AG09309 (cell line): ENCODE data around the gene DNAJB6.
"Not testable (repeated sequence)": the region's sequence is repeated elsewhere in the genome, so short reads cannot be mapped to it uniquely, and the experiment has no call there.

Experiments used
- DNase-seq: peaks from one replicate; pipeline ENCODE4 v3.0.0-alpha.2; 2010; ENCODE audit warnings: low read depth
- H3K4me3 ChIP-seq: 2 replicates; pipeline ENCODE4 v1.5.1; 2011; ENCODE audit warnings: mild to moderate bottlenecking, low read depth, low read length, moderate library complexity; ENCODE audit not compliant: control insufficient read depth
- TF ChIP-seq, protein P1 (sequence below): IDR thresholded peaks from 2 replicates; pipeline ENCODE4 v1.5.1; 2011; ENCODE audit warnings: mild to moderate bottlenecking, low read depth, low read length, inconsistent platforms; ENCODE audit not compliant: insufficient read depth, control insufficient read depth; ENCODE audit errors: missing control alignments

Gene DNAJB6

GRCh38 chr7:157442993-157443831 lies 106.4 kb downstream of the DNAJB6 start:
- H3K4me3 ChIP-seq: no peak overlapping the region
- no peak for DNase-seq
- TF ChIP-seq, protein P1, sequence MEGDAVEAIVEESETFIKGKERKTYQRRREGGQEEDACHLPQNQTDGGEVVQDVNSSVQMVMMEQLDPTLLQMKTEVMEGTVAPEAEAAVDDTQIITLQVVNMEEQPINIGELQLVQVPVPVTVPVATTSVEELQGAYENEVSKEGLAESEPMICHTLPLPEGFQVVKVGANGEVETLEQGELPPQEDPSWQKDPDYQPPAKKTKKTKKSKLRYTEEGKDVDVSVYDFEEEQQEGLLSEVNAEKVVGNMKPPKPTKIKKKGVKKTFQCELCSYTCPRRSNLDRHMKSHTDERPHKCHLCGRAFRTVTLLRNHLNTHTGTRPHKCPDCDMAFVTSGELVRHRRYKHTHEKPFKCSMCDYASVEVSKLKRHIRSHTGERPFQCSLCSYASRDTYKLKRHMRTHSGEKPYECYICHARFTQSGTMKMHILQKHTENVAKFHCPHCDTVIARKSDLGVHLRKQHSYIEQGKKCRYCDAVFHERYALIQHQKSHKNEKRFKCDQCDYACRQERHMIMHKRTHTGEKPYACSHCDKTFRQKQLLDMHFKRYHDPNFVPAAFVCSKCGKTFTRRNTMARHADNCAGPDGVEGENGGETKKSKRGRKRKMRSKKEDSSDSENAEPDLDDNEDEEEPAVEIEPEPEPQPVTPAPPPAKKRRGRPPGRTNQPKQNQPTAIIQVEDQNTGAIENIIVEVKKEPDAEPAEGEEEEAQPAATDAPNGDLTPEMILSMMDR: no peak

DNA sequence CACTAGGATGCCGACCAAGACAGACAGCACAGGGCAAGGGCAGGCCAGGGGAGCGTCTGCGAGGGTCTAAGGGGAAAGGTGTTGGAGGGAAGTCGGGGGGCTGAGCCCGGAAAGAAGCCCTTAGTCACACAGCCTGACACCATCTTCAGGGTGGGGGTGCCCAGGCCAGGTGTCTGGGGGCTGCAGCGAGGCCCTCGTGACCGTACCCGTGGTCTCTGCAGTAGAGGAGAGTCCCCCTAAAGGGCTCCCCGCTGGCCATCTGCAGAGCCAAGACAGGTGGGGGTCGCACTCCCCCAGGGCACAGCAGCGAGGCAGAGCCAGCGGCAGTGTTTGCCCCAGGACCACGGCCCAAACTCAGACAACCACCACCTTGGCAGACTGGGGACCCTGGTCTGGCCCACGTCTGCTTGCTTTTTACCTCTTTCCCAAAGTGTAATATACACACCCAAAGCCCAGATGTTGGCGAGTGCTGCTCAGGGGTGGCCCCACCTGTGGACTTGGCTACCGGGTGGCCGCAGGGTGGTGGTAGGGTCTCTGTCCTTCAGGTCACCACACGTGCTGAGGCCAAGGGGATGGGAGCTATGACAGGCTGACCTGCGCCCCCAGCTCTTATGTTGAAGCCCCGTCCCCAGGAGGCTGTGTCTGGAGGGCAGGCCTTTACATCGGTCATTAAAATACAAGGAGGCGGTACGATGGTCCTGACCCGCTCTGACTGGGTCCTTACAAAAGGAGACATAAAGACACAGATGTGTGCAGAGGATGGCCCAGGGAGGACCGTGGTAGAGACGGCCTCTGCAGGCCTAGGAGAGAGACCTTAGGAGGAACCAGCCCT lies 107.4 kb downstream of the DNAJB6 start:
- no peak overlapping the region for H3K4me3 ChIP-seq
- TF ChIP-seq, protein P1: no peak
- DNase-seq: no peak

DNA sequence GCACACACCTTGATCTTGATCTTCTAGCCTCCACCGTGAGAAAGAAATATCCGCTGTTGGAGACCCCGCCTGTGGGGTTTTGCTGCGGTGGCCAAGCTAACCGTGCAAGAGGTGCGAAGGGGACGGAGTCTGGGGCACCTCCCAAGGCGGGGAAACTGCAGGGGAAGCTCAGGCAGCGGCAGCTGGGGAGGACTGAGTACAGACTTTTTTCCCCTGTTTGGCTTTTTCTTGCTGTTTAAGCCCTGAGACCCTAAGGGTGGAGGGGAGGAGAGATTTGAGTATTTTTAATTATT lies 108.0 kb downstream of the DNAJB6 start:
- H3K4me3 ChIP-seq: no peak overlapping the region
- DNase-seq: no peak
- TF ChIP-seq, protein P1: no peak

GRCh38 chr7:157445246-157445955 lies 108.6 kb downstream of the DNAJB6 start:
- DNase-seq: no peak
- H3K4me3 ChIP-seq: no peak overlapping the region
- TF ChIP-seq, protein P1: no peak

GRCh38 chr7:157445956-157446295 lies 109.1 kb downstream of the DNAJB6 start:
- no peak for DNase-seq
- H3K4me3 ChIP-seq: no peak overlapping the region
- TF ChIP-seq, protein P1: no peak

- TF ChIP-seq, protein P1: no peak
- DNase-seq: no peak
- no peak overlapping the region for H3K4me3 ChIP-seq
Measured at GRCh38 chr7:157446322-157446721, 109.5 kb downstream of the DNAJB6 start.

DNA sequence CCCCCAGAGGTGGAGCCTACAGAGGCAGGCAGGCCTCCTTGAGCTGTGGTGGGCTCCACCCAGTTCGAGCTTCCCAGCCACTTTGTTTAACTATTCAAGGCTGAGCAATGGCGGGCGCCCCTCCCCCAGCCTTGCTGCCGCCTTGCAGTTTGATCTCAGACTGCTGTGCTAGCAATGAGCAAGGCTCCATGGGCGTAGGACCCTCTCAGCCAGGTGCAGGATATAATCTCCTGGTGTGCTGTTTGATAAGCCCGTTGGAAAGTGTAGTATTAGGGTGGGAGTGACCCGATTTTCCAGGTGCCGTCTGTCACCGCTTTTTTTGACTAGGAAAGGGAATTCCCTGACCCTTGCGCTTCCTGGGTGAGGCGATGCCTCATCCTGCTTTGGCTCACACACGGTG lies 117.2 kb downstream of the DNAJB6 start:
- not testable (repeated sequence) for DNase-seq, H3K4me3 ChIP-seq
